Astrocyte (in vitro differentiated cells and primary cell): ENCODE results near the gene CLPX.

Experiments used
- EZH2 ChIP-seq: IDR thresholded peaks from 2 replicates; pipeline ENCODE4 v1.6.1; 2012; ENCODE audit warnings: mild to moderate bottlenecking, low read length, inconsistent platforms; ENCODE audit not compliant: insufficient read depth
- TF ChIP-seq, protein P1 (sequence below): IDR thresholded peaks from 2 replicates; pipeline ENCODE4 v1.5.1; 2011; ENCODE audit warnings: low read depth, mild to moderate bottlenecking, inconsistent platforms, low read length, moderate library complexity; ENCODE audit not compliant: insufficient read depth

DNA sequence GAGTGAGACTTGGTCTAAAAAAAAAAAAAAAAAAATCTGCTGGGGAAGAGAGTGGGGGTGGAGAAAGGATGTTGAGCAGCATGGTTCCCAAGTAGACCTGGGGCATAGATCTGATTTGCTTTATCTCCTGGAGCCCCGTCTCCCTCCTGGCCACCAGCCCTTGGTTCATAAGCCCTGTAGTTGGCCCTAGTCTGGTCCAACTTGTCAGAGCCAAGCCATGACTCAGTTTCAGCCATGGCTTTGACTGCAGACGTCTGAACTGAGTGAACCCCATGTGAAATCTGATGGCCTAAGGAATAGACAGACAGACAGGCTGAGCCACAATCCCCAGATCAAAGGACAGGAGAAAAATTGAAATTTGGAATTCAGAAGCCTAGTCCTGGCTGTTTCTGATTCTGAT lies 28.1 kb upstream of the CLPX start:
- TF ChIP-seq, protein P1, sequence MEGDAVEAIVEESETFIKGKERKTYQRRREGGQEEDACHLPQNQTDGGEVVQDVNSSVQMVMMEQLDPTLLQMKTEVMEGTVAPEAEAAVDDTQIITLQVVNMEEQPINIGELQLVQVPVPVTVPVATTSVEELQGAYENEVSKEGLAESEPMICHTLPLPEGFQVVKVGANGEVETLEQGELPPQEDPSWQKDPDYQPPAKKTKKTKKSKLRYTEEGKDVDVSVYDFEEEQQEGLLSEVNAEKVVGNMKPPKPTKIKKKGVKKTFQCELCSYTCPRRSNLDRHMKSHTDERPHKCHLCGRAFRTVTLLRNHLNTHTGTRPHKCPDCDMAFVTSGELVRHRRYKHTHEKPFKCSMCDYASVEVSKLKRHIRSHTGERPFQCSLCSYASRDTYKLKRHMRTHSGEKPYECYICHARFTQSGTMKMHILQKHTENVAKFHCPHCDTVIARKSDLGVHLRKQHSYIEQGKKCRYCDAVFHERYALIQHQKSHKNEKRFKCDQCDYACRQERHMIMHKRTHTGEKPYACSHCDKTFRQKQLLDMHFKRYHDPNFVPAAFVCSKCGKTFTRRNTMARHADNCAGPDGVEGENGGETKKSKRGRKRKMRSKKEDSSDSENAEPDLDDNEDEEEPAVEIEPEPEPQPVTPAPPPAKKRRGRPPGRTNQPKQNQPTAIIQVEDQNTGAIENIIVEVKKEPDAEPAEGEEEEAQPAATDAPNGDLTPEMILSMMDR, result no peak
- no peak for TF ChIP-seq EZH2
